Measurements from ENCODE around the gene FOXP1. TPM values are rescaled to one million over a fixed set of nuclear protein-coding genes. Genes with fewer than 3 reads are reported as not detected.

The FOXP1 gene
- total and polyA plus RNA-seq, 2 of the 8 experiments (the other 6 are each of a cell fraction or from before 2014, with no cell fraction given) = 13.9 to 25.4 TPM

DNA sequence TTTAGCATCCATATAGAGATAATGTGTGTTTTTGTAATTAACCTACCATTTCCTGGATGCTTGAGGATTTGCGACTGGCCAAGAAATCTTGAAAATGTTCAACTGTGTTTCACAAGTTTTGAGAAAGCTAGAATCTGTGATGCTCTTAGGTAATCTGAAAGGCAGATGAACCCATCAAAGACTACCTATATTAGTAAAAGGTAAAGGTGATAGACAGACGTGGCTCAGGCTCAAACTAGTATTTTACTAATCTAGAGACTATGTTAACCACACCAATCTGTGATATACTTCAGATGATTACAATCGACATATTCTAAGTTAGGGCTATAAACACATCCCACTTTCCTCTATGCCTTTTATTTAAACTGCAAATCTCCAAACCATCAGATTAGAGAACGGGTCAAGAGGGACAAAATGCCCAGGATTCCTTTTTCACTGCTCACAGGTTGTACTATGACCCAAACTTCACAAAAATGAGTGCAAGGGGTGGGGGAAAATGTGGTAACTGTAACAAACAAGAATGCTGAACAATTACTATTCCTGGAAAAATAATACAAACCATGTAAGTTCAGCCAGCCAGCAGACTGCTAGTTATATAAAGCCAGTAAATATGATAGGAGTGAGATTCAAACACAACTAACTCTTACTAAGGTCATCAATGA is 295.1 kb downstream of the FOXP1 start:
- no peak overlapping the region for H4K5ac ChIP-seq (ENCODE audit: insufficient read length, low read depth, low read length)
- H4K20me1 ChIP-seq (replicated peaks in 1 of 2; ENCODE audit: control insufficient read depth in 1 of 2, insufficient read depth in 2 of 2, low read length in 2 of 2) = no peaks in the 10 kb centered on the region
- H3K27ac ChIP-seq (ENCODE audit: low read depth, low read length) = no peak overlapping the region
- no peak overlapping the region for H3K18ac ChIP-seq (ENCODE audit: extremely low read depth, low read length)
- FAIRE-seq = no peak
- H3K23me2 ChIP-seq (ENCODE audit: low read depth, low read length) = no peaks in the 10 kb centered on the region
- no peak overlapping the region for H2BK5ac ChIP-seq (ENCODE audit: low read depth, low read length)
- no peak overlapping the region for H2BK15ac ChIP-seq (ENCODE audit: low read length)
- H3K23ac ChIP-seq (ENCODE audit: insufficient read length) = no peak overlapping the region
- H3K79me2 ChIP-seq (ENCODE audit: control insufficient read depth in 1 of 2, insufficient read depth in 2 of 2, low read length in 2 of 2) = peaks cover 0 to 37% of the 10 kb centered on the region in 2 experiments; a peak in 2 of 4 replicates
- TF ChIP-seq RFX5 (IDR thresholded peaks at IDR 0.05; ENCODE audit: borderline replicate concordance, low read depth, low read length) = no peak
- TF ChIP-seq EZH2 (IDR thresholded peaks at IDR 0.05; ENCODE audit: low read depth, low read length, severe bottlenecking) = no peak
- no peak for TF ChIP-seq KDM1A (IDR thresholded peaks at IDR 0.05; ENCODE audit: borderline replicate concordance, low read length)
- no peak for TF ChIP-seq GABPA (IDR thresholded peaks at IDR 0.05; ENCODE audit: borderline replicate concordance, insufficient read depth, low read length)
- TF ChIP-seq SIN3A (conservative IDR thresholded peaks at IDR 0.05 in 1 of 2, IDR thresholded peaks at IDR 0.05 in 1 of 2; ENCODE audit: low read depth in 1 of 2, low read length in 2 of 2) = no peak
- no peak for TF ChIP-seq EGR1 (IDR thresholded peaks at IDR 0.05; ENCODE audit: borderline replicate concordance, low read depth, low read length)
- TF ChIP-seq, protein P1, sequence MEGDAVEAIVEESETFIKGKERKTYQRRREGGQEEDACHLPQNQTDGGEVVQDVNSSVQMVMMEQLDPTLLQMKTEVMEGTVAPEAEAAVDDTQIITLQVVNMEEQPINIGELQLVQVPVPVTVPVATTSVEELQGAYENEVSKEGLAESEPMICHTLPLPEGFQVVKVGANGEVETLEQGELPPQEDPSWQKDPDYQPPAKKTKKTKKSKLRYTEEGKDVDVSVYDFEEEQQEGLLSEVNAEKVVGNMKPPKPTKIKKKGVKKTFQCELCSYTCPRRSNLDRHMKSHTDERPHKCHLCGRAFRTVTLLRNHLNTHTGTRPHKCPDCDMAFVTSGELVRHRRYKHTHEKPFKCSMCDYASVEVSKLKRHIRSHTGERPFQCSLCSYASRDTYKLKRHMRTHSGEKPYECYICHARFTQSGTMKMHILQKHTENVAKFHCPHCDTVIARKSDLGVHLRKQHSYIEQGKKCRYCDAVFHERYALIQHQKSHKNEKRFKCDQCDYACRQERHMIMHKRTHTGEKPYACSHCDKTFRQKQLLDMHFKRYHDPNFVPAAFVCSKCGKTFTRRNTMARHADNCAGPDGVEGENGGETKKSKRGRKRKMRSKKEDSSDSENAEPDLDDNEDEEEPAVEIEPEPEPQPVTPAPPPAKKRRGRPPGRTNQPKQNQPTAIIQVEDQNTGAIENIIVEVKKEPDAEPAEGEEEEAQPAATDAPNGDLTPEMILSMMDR (IDR thresholded peaks at IDR 0.05; ENCODE audit: control extremely low read depth in 1 of 3, insufficient read depth in 1 of 3, low read depth in 1 of 3, low read length in 3 of 3) = no peak
- TF ChIP-seq POLR2A (IDR thresholded peaks at IDR 0.05; ENCODE audit: control extremely low read depth in 1 of 2, low read depth in 2 of 2, low read length in 2 of 2) = no peak
- H3K4me3 ChIP-seq (ENCODE audit: extremely low read depth in 1 of 4, insufficient read depth in 2 of 4, low read depth in 3 of 4, low read length in 4 of 4) = no peak overlapping the region
- no peaks in the 10 kb centered on the region for H3K9me3 ChIP-seq (ENCODE audit: insufficient read depth in 2 of 2, low read depth in 1 of 2, low read length in 1 of 2)
- H2BK120ac ChIP-seq (replicated peaks; ENCODE audit: low read depth, low read length) = no peak overlapping the region
- no peak for DNase-seq (ENCODE audit: low read depth in 1 of 2, low spot score in 2 of 2)
- H3K4me2 ChIP-seq (ENCODE audit: insufficient read depth in 1 of 2, low read depth in 2 of 2, low read length in 2 of 2) = no peak overlapping the region
- H3K4ac ChIP-seq (replicated peaks; ENCODE audit: insufficient read length, low read depth, low read length) = no peak overlapping the region
- peaks cover 0 to 2% (median under 1%) of the 10 kb centered on the region in 4 experiments; a peak in 1 of 7 replicates for H3K4me1 ChIP-seq (replicated peaks in 1 of 4; ENCODE audit: control insufficient read depth in 3 of 4, insufficient read depth in 4 of 4, low read length in 3 of 4)
- no peak overlapping the region for H3K14ac ChIP-seq (ENCODE audit: insufficient read length)
- no peaks in the 10 kb centered on the region for H3K79me1 ChIP-seq (ENCODE audit: low read depth, low read length)
- ChIA-PET CTCF (ENCODE audit: partially characterized antibody) (no interaction called here), POLR2A (ENCODE audit: partially characterized antibody) (no interaction called here)
- no peak overlapping the region for H3K9ac ChIP-seq (replicated peaks in 1 of 4; ENCODE audit: extremely low read depth in 1 of 4, low read depth in 3 of 4, low read length in 3 of 4)
- H2AK5ac ChIP-seq (ENCODE audit: low read depth, low read length) = no peak overlapping the region
- H3K36me3 ChIP-seq (ENCODE audit: control insufficient read depth in 2 of 4, insufficient read depth in 4 of 4, low read length in 3 of 4) = no peaks in the 10 kb centered on the region
- no peak overlapping the region for H2AFZ ChIP-seq (ENCODE audit: low read length)
- no peak overlapping the region for H3K56ac ChIP-seq (replicated peaks; ENCODE audit: insufficient read length, low read depth, low read length)
- no peaks in the 10 kb centered on the region for H3K27me3 ChIP-seq (replicated peaks in 1 of 4; ENCODE audit: control insufficient read depth in 3 of 4, extremely low read depth in 1 of 4, insufficient read depth in 3 of 4, low read length in 3 of 4)
- WGBS, 2 experiments (ENCODE audit: extremely low coverage in 1 of 2, insufficient coverage in 1 of 2, insufficient read length in 1 of 2, insufficient replicate concordance in 2 of 2, low coverage in 1 of 2, low lambda C conversion rate in 2 of 2, missing lambda C conversion rate in 1 of 2) = 93% methylated on average over 4 of the region's 4 CpGs; no CpG with 5 or more reads in 1 of the 2 experiments
- no peak overlapping the region for H2BK12ac ChIP-seq (ENCODE audit: low read depth, low read length)
- no peak overlapping the region for H2BK20ac ChIP-seq (ENCODE audit: low read length)
- H4K8ac ChIP-seq (ENCODE audit: extremely low read depth, insufficient read depth, low read length) = no peak overlapping the region
- H4K91ac ChIP-seq (replicated peaks; ENCODE audit: insufficient read length, low read length) = no peak overlapping the region

Measured in H1 (cell line).